Heart right ventricle (tissue), 16 donors: ENCODE measurements around the gene NELL1. TPM values are rescaled to one million over a fixed set of nuclear protein-coding genes. Genes with fewer than 3 reads are reported as not detected.

Source experiments
- ATAC-seq, 8 donors: fragments of 200-7000 bp; cut with Tn5 transposase; one replicate each; pipeline ENCODE4 v1.9.1; 2020; ENCODE audit warnings: mild to moderate bottlenecking in 8 of 8, moderate library complexity in 8 of 8, moderate number of reproducible peaks in 1 of 8
- DNase-seq, 2 donors: peaks; one replicate each; pipeline ENCODE4 v3.0.0-alpha.2; 2020
- H3K27ac ChIP-seq, 10 donors: fragments of 200-600 bp; sonication (generic) in 2 of 10; one replicate each; pipeline versions ENCODE4 v1.5.0 to v1.8.0; 2020 to 2022; ENCODE audit warnings: mild to moderate bottlenecking in 3 of 10
- H3K27me3 ChIP-seq, 7 donors: fragments of 200-600 bp; one replicate each; pipeline ENCODE4 v1.8.0; 2021 to 2022; ENCODE audit warnings: mild to moderate bottlenecking in 2 of 7
- H3K36me3 ChIP-seq, 9 donors: fragments of 200-600 bp; sonication (generic) in 1 of 9; one replicate each; pipeline versions ENCODE4 v1.5.0 to v1.8.0; 2020 to 2022; ENCODE audit warnings: mild to moderate bottlenecking in 2 of 9
- H3K4me1 ChIP-seq, 9 donors: fragments of 200-600 bp; sonication (generic) in 1 of 9; one replicate each; pipeline versions ENCODE4 v1.5.0 to v1.8.0; 2020 to 2022; ENCODE audit warnings: mild to moderate bottlenecking in 4 of 9
- H3K4me3 ChIP-seq, 10 donors: fragments of 200-600 bp; sonication (generic) in 2 of 10; one replicate each; pipeline versions ENCODE4 v1.5.0 to v1.8.0; 2020 to 2022; ENCODE audit warnings: mild to moderate bottlenecking in 7 of 10, moderate library complexity in 2 of 10
- H3K9me3 ChIP-seq, 11 donors: fragments of 200-600 bp in 10 of 11; sonication (generic) in 2 of 11; one replicate each; pipeline versions ENCODE4 v1.5.0 to v1.8.0; 2013 to 2022; ENCODE audit warnings: mild to moderate bottlenecking in 2 of 11, control low read depth in 1 of 11, moderate library complexity in 1 of 11
- WGBS, 2 donors: extraction: QIAGEN DNeasy Blood & Tissue Kit; methylation state at CpG; one replicate each; pipeline ENCODE4 v1.1.7; 2013; ENCODE audit warnings: inconsistent platforms in 1 of 2; 5-methylcytosine and 5-hydroxymethylcytosine counted together
- intact Hi-C, 10 donors: fragments of 100-400 bp; cut with DNase I; formaldehyde crosslinking; loops; one replicate each; pipeline versions ENCODE4 v1.11.1 to v1.14.2; 2022
- polyA plus RNA-seq, 2 donors: library from polyadenylated mRNA; stranded (reverse); fragments of 200-250 nt; gene quantifications; one replicate each; pipeline ENCODE4 v1.2.3, GENCODE V29; 2013
- total RNA-seq, 10 donors: library from RNA; stranded (reverse); fragmentation: NEBNext Ultra II Directional in 3 of 10; extraction: Animal tissue kit (Norgen Biotek cat#: 25700) in 3 of 10; gene quantifications; one replicate each; pipeline versions ENCODE4 v1.2.1 to v1.2.4, GENCODE V29; 2021 to 2023
- TF ChIP-seq, protein P1 (sequence below), 9 donors: fragments of 200-600 bp; sonication (generic) in 2 of 9; IDR thresholded peaks; one replicate each; pipeline versions ENCODE4 v1.5.0 to v1.8.0; 2021 to 2022; ENCODE audit warnings: antibody characterized with exemption in 9 of 9, mild to moderate bottlenecking in 5 of 9, moderate library complexity in 1 of 9
- donor health status: Arrhythmogenic right ventricular cardiomyopathy.
- donor health status: ischemic (EF 13 %, LVEDD 7.1; RV severe dilation, severe dysfunction).
- donor health status: healthy with polysubstance abuse.
- donor health status: DM: no; HTN: yes; CAD: no.
- donor health status: DM: no; HTN: no; CAD: no.
- donor health status: ischemic (EF 25% LVEDD 6.9; RV normal size, moderate dysfunction).
- donor health status: ischemic (EF 25% LVEDD 5.7; RV mildly dilated, moderate dysfunction).
- donor health status: healthy.
- donor health status: DM: yes; HTN: yes; CAD: no.
- donor health status: Ischemic cardiomyopathy.
- donor health status: ischemic (EF 35%, LVEDD 5.7; RV mildly dilated, moderate dysfunction).
- donor health status: nonischemic (EF 11% LVEDD 7.7; RV severe dilation, severe dysfunction).
- donor health status: DM: yes; HTN: yes; CAD: no.
- donor health status: PGD.
- donor health status: ischemic (EF 29% LVEDD 5.4; RV normal size, mild dysfunction).
- donor health status: nonischemic (EF 23%, LVEDD 6.1; RV moderate dilation, normal function).

Gene NELL1
- total and polyA plus RNA-seq, 12 donors, result not detected

DNA sequence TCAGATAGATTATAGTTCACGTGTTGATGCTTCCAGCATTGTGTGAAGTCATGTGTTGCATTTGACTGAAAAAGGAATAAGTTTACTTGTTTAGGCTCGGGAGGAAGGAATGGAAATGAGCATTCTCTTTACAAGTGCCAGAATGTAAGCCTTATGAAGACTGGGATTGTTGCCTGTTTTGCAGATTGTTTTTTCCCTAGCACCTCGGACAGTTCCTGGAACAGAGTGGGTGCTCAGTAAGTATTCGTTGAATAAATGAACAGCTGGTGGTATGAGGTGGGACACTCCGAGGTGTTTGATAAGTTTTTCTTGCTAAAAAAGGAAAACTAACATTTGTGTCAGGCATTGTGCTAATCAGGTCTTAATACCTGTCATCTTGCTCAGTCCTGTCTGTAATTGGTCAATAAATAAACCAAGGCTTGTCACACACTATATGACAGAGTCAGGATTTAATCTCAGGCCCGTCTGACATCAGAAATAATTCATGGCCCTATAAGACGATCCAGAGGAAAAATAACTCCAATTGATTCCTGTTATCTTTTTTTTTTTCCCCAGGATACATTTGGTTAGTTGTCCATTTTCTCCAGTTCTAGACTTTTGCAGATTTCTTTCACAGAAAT, 304.7 kb downstream of the NELL1 start:
- intact Hi-C loops, result no loop called here
- Histone ChIP-seq H3K4me1 (no peaks in the 10 kb centered on the region), H3K9me3 (no peaks in the 10 kb centered on the region), H3K4me3 (no peak overlapping the region), H3K27me3 (no peaks in the 10 kb centered on the region), H3K36me3 (no peaks in the 10 kb centered on the region), H3K27ac (no peak overlapping the region)
- WGBS, 2 donors, result 52 to 61% methylated on average over 7 of the region's 7 CpGs
- DNase-seq (no peak), ATAC-seq (no peak)
- TF ChIP-seq, protein P1, sequence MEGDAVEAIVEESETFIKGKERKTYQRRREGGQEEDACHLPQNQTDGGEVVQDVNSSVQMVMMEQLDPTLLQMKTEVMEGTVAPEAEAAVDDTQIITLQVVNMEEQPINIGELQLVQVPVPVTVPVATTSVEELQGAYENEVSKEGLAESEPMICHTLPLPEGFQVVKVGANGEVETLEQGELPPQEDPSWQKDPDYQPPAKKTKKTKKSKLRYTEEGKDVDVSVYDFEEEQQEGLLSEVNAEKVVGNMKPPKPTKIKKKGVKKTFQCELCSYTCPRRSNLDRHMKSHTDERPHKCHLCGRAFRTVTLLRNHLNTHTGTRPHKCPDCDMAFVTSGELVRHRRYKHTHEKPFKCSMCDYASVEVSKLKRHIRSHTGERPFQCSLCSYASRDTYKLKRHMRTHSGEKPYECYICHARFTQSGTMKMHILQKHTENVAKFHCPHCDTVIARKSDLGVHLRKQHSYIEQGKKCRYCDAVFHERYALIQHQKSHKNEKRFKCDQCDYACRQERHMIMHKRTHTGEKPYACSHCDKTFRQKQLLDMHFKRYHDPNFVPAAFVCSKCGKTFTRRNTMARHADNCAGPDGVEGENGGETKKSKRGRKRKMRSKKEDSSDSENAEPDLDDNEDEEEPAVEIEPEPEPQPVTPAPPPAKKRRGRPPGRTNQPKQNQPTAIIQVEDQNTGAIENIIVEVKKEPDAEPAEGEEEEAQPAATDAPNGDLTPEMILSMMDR (IDR thresholded peaks at IDR 0.05), result no peak

DNA sequence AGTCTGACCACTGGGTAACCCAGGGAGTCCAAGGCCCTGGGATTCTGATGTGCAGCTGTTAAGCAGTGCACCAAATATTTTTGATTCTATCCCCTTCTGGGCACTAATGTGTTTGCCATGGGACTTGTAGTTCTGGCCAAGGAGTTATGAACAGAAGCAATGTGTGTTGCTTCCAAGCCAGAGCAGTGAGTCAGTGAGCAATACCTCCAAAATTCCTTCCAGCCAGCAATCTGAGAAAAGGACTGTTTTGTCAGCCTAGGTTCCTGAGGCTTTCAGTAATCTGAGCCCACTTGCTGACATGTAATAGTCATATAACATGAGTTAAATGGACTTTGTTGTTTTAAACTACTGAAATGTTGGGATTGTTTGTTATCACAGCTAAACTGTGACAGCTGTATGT, 311.4 kb downstream of the NELL1 start:
- no peak for ATAC-seq
- no peak overlapping the region for H3K4me3 ChIP-seq
- H3K36me3 ChIP-seq, result no peaks in the 10 kb centered on the region

DNA sequence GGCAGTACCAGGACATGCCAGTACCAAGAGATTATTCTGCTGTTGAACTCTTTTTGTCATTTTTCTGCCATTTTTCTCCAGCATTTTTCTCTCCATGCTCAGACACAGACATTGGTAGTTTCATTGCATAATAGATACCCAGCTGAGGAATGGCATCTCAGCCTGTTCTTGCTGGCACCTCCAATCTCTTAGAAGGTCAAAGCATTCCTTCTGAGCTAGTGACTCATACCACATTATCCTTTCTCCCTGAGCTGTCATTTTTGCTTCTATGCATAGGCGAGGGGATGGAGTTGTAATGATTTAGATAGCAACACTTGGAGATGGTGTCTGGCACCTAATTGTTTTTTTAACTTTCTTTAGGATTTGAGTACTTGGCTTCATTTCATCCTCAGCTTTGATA, 321.1 kb downstream of the NELL1 start:
- no peak for DNase-seq
- Histone ChIP-seq H3K4me1 (no peaks in the 10 kb centered on the region), H3K27me3 (no peaks in the 10 kb centered on the region), H3K9me3 (peaks cover 0 to 5% (median 0%) of the 10 kb centered on the region in 11 donors), H3K27ac (no peak overlapping the region), H3K36me3 (no peaks in the 10 kb centered on the region), H3K4me3 (no peak overlapping the region)
- 59 to 70% methylated on average over 1 of the region's 1 CpG for WGBS, 2 donors
- TF ChIP-seq, protein P1 (IDR thresholded peaks at IDR 0.05), result no peak
- no peak for ATAC-seq
- intact Hi-C loops, result loop anchor here in 1 of 10 donors (10.0 kb wide), 1 partner anchor 1894 kb away; no protein-coding TSS in a partner anchor

More for the DNA sequence above, 311.4 kb downstream of the NELL1 start:
- Histone ChIP-seq H3K9me3 (no peaks in the 10 kb centered on the region), H3K27ac (no peak overlapping the region), H3K4me1 (no peaks in the 10 kb centered on the region), H3K27me3 (peaks cover 0 to 3% (median 0%) of the 10 kb centered on the region in 7 donors)
- TF ChIP-seq, protein P1 (IDR thresholded peaks at IDR 0.05), result no peak
- intact Hi-C loops, result no loop called here
- DNase-seq, result no peak

DNA sequence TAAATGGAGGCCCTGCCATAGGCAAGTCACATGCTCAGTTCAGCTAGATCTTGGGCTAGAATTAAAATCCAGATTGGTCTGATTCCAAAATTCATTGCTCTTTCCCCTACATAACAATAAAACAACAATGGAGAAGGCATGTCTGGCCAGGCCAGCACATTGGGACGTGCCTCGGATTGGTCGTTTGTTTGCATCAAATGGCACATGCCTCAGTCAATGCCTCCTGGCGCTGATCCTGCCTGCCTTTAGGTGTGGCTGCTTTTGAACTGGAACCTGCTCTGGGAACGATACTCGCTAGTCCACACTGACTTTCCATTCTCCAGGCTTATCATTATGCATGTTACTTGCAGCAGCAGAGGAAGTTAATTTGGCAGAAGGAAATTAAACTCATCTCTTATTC, 322.1 kb downstream of the NELL1 start:
- peaks cover 0 to 5% (median 0%) of the 10 kb centered on the region in 7 donors for H3K27me3 ChIP-seq
- H3K27ac ChIP-seq, result no peak overlapping the region
- no peak for ATAC-seq
- DNase-seq, result no peak
- H3K4me3 ChIP-seq, result no peak overlapping the region
- TF ChIP-seq, protein P1 (IDR thresholded peaks at IDR 0.05), result no peak
- WGBS, 2 donors, result 76 to 77% methylated on average over 6 of the region's 6 CpGs
- H3K4me1 ChIP-seq, result no peaks in the 10 kb centered on the region
- intact Hi-C loops, result loop anchor here in 1 of 10 donors (10.0 kb wide), 1 partner anchor 1893 kb away; no protein-coding TSS in a partner anchor
- H3K9me3 ChIP-seq, result peaks cover 0 to 5% (median 0%) of the 10 kb centered on the region in 11 donors
- H3K36me3 ChIP-seq, result no peaks in the 10 kb centered on the region
